HG03521 (cell line): ENCODE measurements around the gene ZW10.

Source experiments
- ATAC-seq: cut with Tn5 transposase; IDR thresholded peaks from one replicate; pipeline ENCODE4 v1.9.1; 2021; ENCODE audit warnings: mild to moderate bottlenecking, moderate library complexity; ENCODE audit not compliant: unreplicated experiment

ZW10 gene

DNA sequence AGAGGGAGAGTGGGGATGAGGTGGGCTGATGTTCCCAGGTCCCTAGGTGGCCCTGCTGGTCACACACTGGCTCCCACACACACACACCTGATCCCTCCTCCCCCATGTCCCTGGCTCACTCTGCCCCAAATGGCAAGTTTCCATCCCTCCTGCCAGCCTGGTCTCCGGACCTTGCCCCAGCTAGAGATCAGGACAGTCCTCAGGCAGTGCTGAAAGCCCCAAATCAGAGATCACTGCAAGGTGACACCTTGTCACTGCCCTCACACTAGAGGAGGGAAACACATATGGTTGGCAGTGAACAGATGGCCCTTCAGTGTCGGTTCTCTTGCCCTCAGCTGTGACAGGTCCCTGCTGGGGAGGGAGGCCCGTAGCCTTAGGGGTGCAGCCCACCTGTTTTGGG is 75.0 kb downstream of the ZW10 start:
- no peak for ATAC-seq

DNA sequence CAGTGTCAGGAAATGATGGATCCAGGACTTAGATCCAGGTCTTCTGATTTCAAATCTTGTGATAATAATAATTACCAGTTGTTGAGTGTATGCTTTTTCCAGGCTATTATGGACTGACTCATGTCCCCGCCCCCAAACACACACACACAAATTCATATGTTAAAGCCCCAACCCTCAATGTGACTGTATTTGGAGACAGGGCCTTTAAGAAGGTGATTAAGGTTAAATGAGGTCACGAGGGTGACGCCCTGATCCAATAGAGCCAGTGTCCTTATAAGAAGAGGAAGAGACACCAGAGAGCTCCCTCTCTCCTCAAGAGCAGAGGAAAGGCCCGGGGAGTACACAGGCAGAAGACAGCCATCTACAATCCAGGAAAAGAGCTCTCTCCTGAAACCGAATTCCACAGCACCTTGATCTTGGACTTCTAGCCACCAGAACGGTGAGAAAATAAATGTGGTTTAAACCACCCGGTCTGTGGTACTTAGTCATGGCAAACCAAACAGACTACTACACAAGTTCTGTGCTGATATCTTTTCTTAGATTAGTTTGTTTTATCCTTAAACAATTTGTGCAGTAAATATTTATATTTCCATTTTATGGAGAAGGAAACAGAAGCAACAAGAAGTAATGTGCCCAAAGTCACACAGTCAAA is 75.6 kb downstream of the ZW10 start:
- no peak for ATAC-seq

DNA sequence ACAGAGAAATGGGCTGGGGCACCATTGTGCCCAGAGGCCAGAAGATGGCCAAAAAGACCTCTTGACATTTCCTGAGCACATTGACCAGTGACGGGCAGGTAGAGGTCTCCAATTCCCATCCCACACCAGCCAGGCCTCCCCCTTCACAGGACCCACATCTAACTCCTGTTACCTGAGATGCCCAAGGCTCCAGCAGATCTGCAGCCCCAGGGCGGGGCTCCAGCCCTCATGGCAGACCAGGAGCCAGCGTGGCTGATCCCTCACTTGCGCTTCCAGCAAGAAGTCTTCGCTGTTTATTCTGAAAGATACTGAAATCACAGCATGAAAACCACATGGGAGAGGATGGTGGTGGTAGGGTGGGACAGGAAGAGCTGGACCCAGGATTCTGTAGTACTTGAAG is 76.4 kb downstream of the ZW10 start:
- no peak for ATAC-seq

DNA sequence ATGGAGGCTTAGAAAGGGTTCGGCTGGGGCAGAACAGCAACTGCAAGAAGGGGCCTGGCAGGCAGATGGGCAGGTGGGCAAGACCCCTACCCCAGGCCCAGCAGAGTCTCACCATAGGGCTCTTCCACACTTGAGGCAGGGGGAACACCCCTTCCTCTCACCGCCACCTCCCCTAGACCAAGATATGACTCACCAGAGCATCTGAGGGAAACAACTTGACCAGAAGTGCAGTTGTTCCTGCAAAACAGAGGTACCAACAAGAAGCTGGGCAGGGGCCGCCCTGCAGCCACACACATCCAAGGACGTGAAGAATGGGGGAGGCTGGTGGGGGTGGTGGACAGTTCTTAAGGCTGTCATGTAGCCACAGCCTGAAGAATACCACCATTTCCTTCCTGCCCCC is 78.3 kb downstream of the ZW10 start:
- no peak for ATAC-seq

DNA sequence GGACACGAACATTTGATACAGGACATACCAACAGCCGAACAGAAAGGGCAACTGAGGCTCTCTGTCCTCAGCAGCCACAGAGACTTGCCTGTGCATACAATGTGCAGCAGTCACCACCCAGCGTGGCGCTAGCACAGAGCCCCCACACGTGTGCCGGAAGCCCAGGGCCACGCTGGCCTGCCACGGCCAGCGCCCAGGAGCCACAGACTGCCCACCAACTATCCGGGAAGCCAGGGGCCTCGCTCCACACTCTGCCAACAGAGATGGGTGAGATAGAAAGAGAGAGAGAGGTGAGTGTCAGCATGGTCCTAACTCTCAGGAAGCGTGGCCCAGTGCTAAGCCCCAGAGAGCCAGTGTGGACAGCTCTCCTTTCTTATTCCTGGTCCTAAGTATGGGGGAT is 79.1 kb downstream of the ZW10 start:
- no peak for ATAC-seq

DNA sequence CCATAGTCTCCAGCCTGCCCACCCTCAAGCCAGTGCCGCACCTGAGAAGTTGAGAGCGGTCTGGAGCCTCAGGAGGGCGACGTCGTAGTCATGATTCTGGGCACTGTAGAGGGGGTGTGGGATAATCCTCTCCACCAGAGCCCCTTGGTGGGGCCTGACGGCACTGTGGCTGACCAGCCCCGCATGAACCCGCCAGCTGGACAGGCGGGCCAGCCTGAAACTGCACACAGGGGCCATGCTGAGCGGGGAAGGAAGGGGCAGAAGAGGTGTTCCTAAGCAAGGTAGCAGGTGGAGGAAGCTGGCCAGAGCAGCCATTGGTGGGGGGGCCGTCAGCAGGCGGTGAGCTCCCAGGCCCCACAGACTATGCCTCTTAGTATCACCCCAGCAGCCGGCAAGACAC is 80.5 kb downstream of the ZW10 start:
- ATAC-seq: no peak

DNA sequence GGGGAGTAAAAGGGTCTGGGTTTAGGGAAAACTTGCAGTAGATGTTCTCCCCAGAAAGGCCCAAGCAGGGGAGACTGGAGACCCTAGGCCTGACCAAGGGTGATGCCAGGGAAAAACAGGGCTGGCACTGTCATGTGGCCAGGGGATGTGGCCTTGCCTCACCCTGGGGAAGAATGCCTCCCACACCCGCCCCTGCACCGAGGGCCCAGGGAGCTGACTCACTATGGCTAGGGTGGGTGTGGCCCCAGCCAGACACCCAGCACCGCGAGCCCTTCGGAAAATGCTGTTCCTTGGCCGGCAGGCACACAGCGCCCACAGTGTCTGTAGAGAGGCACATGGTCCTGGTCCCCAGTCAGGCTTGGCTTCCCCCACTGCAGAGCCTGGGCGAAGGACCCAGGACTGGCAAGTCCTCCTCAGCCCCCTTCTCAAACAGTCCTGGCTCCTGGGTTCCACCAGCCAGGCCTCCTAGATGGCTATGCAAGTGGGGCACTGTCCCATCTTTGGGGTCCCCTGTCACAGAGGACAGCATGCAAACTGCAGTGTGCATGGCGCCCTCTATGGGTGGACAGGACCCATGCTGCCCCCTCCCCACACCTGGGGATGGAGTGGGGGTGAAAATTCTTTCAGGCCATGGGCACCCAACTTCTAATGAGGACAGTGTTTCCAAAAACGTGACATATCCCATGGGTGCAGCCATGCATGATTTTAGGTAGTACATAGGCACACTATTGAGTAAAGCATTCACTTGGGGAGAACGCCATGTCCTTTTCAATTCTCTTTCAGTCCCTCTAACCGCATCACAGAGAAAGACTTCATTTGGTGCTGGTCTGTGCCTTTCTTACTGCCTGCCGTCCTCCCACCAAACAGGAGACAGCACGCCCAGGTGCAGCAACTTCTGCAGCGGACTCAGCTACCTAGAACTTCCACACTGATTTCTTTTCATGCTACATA is 82.6 kb downstream of the ZW10 start:
- ATAC-seq: no peak

DNA sequence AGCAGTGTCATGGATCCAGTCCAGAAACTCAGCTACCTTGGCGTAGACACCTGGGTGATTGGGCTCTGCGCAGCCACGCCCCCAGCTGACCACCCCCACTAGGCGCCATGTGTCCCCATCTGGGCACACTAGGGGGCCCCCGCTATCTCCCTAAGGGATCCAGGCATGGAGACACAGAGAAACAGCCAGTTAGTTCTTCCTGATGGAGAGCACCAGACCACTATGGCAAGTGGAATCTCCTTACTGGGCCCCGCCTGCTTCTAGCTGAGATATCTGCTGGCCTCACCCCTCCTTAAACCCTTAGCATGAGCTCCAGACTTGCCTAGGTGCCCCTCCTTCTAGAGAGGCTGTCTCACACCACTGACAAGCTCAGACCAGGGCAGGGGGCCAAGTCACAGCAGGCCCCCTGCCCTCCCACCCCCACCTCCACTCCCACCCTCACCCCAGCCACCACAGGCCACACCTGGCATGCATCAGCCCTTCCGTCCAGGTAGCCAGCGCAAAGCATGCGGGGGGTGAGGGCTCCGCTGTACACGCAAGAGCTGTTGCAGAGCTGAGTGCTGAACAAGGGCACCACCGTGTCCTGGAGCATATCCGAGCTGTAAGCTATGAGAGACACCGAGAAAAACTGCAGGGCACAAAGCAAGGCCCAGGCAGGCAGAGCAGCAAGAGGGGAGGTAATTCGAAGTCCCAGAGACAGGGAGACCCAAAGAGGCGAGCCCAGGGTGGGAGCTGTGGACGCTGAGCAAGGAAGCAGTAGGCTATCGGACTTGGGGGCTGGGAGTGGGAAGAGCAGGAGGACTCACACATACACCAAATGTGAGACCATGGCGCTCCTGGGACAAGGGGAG is 83.5 kb downstream of the ZW10 start:
- no peak for ATAC-seq

DNA sequence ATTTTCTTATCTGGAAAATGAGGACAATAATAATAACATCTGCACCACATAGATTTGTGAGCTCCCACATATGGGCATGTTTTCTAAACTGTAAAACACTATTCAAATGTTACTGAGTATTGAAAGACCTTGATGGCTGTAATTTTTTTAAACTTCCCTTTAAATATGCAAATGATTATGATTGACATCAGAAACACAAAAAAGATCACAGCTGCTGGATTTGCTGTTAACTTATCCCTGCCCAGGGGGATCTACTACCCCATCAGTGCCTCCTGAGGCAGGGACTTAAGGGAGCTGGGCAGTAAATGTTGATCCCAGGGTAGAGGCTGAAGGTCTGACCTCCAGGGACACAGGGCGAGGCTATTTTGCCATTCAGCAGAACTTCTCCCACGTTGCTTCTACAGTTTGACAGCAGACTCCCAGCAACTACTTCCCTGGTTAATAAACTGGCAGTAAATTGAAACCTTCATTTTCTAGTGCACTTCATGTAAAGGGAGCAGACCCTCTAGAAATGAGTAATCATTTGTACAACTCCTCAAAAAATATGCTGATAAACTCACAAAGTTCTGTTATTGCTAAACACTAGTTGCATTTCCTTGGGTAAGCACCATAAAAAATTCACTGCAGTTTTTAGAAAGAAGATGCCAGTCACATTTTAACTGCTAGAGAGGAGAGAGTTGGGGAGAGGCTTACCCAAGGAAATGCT is 87.7 kb downstream of the ZW10 start:
- no peak for ATAC-seq

DNA sequence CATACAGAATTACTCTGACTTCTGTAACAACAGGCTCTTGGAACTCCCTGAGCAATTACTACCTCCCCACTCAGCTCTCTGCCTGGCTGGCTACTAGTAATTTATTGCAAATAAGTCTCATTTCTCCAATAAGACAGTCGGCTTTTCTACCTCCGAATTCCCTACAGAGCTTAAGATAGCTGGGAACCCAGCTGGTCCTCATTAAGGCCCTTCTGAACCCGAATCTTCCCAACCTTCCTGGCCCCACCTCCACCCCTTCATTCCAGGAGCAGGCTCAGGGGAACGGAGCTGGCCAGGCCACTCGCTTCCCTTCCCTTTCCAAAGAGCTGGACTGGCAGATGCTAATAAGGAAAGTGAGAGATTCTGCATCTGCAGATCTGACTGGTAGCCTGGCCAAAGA is 89.0 kb downstream of the ZW10 start:
- no peak for ATAC-seq

DNA sequence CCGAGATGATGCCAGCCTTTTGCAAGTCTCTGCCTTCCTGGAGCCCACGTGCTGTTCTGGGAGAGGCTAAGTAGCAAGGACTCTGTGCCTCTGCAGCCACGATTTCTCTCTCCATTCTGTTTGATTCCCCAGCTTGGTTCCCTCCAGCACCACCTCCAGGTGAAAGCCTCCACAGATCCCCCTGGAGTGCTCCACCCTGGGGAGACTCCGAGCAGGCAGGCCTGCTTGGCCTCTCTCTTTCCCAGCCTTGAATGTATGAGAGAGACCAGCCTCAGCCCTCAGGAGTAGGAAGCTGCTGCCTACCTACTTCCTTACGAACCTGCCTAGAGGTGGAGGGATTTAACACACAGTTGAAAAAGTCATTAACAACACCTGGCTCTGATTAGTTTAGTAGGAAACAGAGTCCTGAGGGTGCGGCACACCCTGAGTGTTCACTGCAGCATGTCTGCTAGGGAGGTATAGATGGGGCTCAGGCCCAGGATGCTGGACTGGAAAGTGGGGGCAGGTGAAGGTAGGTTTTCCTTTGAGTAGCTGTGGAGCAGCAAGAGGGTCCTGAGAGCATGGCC is 89.9 kb downstream of the ZW10 start:
- ATAC-seq: no peak
